Parathyroid adenoma (tissue), 2 donors: ENCODE data around the gene BCAS4.

Experiments
- H2AFZ ChIP-seq: fragments of 300-600 bp; sonication (generic); one replicate; pipeline ENCODE4 v1.7.0; 2017; ENCODE audit warnings: antibody characterized with exemption, mild to moderate bottlenecking
- H3K27ac ChIP-seq: fragments of 300-600 bp; sonication (generic); one replicate; pipeline ENCODE4 v1.7.0; 2017
- H3K27me3 ChIP-seq: fragments of 300-600 bp; sonication (generic); one replicate; pipeline ENCODE4 v1.7.0; 2017; ENCODE audit warnings: low read length; ENCODE audit not compliant: control insufficient read depth, insufficient read depth
- H3K36me3 ChIP-seq: fragments of 300-600 bp; sonication (generic); one replicate; pipeline ENCODE4 v1.7.0; 2017; ENCODE audit warnings: low read length; ENCODE audit not compliant: control insufficient read depth, insufficient read depth
- H3K4me1 ChIP-seq: fragments of 300-600 bp; sonication (generic); one replicate; pipeline ENCODE4 v1.7.0; 2017; ENCODE audit warnings: control low read depth
- H3K4me2 ChIP-seq: fragments of 300-600 bp; sonication (generic); one replicate; pipeline ENCODE4 v1.7.0; 2017; ENCODE audit warnings: low read length
- H3K4me3 ChIP-seq: fragments of 300-600 bp; sonication (generic); one replicate; pipeline ENCODE4 v1.7.0; 2017; ENCODE audit warnings: low read depth, low read length
- H3K79me2 ChIP-seq: fragments of 300-600 bp; sonication (generic); one replicate; pipeline ENCODE4 v1.7.0; 2017; ENCODE audit warnings: control low read depth
- H3K9ac ChIP-seq: fragments of 300-600 bp; sonication (generic); one replicate; pipeline ENCODE4 v1.7.0; 2017; ENCODE audit warnings: mild to moderate bottlenecking
- H3K9me3 ChIP-seq: fragments of 300-600 bp; sonication (generic); one replicate; pipeline ENCODE4 v1.7.0; 2017; ENCODE audit warnings: low read length; ENCODE audit not compliant: control insufficient read depth
- CTCF ChIP-seq: fragments of 300-600 bp; sonication (generic); IDR thresholded peaks from one replicate; pipeline ENCODE4 v1.7.0; 2017; ENCODE audit warnings: antibody characterized with exemption, mild to moderate bottlenecking
- donor health status: primary hyperparathyroidism.

The BCAS4 gene

DNA sequence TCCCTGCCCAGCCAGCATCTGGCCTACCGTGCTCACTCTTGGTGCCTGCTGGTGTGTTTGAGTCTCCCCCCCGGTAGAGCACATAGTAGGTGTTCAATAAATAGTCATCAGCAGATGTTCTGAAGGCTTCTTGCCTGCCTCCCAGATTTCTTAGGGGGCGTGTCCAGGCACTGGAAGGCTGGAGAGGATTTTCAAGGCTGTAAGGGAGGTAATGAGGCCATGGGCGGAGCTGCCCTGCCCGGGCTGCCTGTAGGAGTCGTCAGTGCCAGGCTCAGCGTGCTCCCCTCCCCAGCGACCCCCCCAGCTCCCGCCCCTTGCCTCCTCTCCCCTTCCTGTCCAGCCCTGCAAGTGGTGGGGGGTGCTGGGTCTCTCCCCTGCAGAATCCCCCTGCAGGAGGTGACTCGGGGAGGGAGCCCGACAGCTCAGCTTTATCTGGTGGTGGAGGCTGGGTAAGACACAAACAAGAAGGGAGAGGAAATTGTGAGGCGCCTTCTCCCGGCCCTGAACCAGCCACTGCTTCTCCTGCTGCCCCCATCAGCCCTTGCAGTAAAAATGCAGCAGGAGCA is 55.9 kb downstream of the BCAS4 start:
- Histone ChIP-seq H3K27ac (no peak overlapping the region), H3K36me3 (no peaks in the 10 kb centered on the region), H3K4me1 (peaks cover 15% of the 10 kb centered on the region), H3K27me3 (no peaks in the 10 kb centered on the region), H3K9me3 (no peaks in the 10 kb centered on the region), H3K4me2 (no peak overlapping the region), H2AFZ (no peak overlapping the region), H3K9ac (no peak overlapping the region), H3K4me3 (no peak overlapping the region), H3K79me2 (no peaks in the 10 kb centered on the region)
- no peak for TF ChIP-seq CTCF

DNA sequence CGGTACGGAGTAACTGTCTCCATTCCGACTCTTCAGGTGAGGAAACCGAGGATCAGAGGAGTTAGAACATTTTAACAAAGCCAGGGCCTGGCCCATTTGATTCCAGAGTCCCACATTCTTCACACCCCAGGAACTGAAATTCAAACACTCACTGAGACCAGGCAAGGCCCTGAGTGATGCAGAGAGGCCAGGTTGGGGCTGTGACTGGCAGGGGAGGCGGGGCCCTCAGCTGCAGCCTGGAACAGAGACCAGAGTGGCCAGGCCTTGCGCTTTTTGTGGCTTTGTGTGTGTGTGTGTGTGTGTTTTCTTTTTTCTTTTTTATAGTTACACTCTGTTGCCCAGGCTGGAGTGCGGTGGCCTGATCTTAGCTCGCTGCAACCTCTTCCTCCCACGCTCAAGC is 57.2 kb downstream of the BCAS4 start:
- Histone ChIP-seq H2AFZ (no peak overlapping the region), H3K9me3 (no peaks in the 10 kb centered on the region)

GRCh38 chr20:50854506-50855249 is 59.8 kb downstream of the BCAS4 start:
- no peak overlapping the region for H3K27ac ChIP-seq
- no peaks in the 10 kb centered on the region for H3K36me3 ChIP-seq
- H3K4me1 ChIP-seq = peaks cover 14% of the 10 kb centered on the region
- no peak for TF ChIP-seq CTCF
- H3K4me2 ChIP-seq = no peak overlapping the region
- no peaks in the 10 kb centered on the region for H3K79me2 ChIP-seq
- H3K4me3 ChIP-seq = no peak overlapping the region
- H2AFZ ChIP-seq = no peak overlapping the region
- H3K9me3 ChIP-seq = no peaks in the 10 kb centered on the region
- H3K9ac ChIP-seq = no peak overlapping the region
- H3K27me3 ChIP-seq = no peaks in the 10 kb centered on the region

More for the DNA sequence above, 57.2 kb downstream of the BCAS4 start:
- no peak overlapping the region for H3K27ac ChIP-seq
- H3K4me2 ChIP-seq = no peak overlapping the region
- H3K4me3 ChIP-seq = no peak overlapping the region
- TF ChIP-seq CTCF = no peak
- peaks cover 23% of the 10 kb centered on the region for H3K4me1 ChIP-seq
- no peak overlapping the region for H3K9ac ChIP-seq
- H3K27me3 ChIP-seq = no peaks in the 10 kb centered on the region
- H3K79me2 ChIP-seq = no peaks in the 10 kb centered on the region
- no peaks in the 10 kb centered on the region for H3K36me3 ChIP-seq

DNA sequence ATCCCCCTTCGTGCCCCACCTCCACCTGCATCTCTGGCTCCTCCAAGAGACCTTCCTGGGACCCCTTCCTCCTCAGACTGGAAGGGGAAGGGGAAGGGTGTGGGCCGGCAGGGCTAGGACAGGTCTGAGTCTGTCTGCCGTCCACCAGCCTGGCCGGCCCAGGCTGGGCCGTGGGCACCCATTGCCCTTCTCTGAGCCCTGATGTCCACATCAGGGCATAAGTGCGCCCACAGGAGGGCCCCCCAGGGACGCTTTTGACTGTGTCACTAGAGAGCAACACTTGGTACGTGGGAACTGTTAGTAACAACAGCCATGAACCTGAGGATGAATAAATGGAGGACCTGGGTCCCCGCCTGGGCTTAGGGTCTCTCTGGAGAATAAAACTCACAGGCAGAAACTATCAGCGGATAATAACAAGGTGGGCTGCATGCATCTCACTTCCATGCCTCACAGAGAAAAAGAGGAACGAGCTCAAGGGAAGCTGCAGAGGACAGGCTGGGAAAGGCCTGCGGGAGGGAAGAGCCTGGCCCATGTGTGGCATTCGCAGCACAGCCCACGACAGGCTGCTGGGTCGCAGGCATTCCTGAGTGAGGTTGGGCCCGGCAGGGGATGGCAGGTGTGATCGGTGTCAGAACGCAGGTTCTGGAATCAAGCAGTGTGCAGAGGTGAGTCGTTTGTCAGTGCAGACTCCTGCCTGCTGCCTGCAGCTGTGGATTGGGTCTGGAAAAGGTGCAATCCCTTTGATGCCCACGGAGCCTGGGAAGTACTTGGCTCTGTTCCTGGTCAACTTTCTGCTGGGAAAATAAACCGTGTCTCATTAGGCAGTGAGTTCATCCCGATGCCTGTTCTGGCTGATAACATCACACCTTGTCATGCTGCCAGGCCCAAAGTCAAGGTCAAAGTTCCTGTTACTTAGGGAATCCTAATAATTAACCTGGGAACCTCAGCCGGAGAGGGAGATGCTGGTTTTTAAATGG is 60.9 kb downstream of the BCAS4 start:
- peak overlapping the region; percentile 40 for H3K4me2 ChIP-seq
- H3K4me3 ChIP-seq = no peak overlapping the region
- H3K79me2 ChIP-seq = no peaks in the 10 kb centered on the region
- peak overlapping the region; percentile 60 for H3K27ac ChIP-seq
- H3K36me3 ChIP-seq = no peaks in the 10 kb centered on the region
- TF ChIP-seq CTCF = no peak
- H3K27me3 ChIP-seq = no peaks in the 10 kb centered on the region
- no peaks in the 10 kb centered on the region for H3K9me3 ChIP-seq
- no peak overlapping the region for H3K9ac ChIP-seq
- H2AFZ ChIP-seq = peak overlapping the region; percentile 39
- H3K4me1 ChIP-seq = peaks cover 14% of the 10 kb centered on the region
